Stimulated activated naive CD8-positive, alpha-beta T cell treated with anti-CD3 and anti-CD28 coated beads, Interleukin-15, Interleukin-2, amounts not matched to agents 100 ng/mL and 50 ng/mL, for 24 hours (primary cell): ENCODE data around the gene TMEM163.
"Not testable (repeated sequence)": the region's sequence is repeated elsewhere in the genome, so short reads cannot be mapped to it uniquely, and the experiment has no call there.

ENCODE experiments used
- H3K27ac Mint-ChIP-seq: one replicate; pipeline ENCODE4 v1.8.0; 2021; ENCODE audit warnings: mild to moderate bottlenecking, mixed read lengths
- H3K27me3 Mint-ChIP-seq: one replicate; pipeline ENCODE4 v1.8.0; 2021; ENCODE audit warnings: mixed read lengths
- H3K36me3 Mint-ChIP-seq: one replicate; pipeline ENCODE4 v1.8.0; 2021; ENCODE audit warnings: low read depth, mixed read lengths
- H3K4me1 Mint-ChIP-seq: one replicate; pipeline ENCODE4 v1.8.0; 2021; ENCODE audit warnings: low read depth, mixed read lengths
- H3K4me3 Mint-ChIP-seq: one replicate; pipeline ENCODE4 v1.8.0; 2021; ENCODE audit warnings: mild to moderate bottlenecking, mixed read lengths
- H3K9me3 Mint-ChIP-seq: one replicate; pipeline ENCODE4 v1.8.0; 2021; ENCODE audit warnings: mixed read lengths

Gene TMEM163

DNA sequence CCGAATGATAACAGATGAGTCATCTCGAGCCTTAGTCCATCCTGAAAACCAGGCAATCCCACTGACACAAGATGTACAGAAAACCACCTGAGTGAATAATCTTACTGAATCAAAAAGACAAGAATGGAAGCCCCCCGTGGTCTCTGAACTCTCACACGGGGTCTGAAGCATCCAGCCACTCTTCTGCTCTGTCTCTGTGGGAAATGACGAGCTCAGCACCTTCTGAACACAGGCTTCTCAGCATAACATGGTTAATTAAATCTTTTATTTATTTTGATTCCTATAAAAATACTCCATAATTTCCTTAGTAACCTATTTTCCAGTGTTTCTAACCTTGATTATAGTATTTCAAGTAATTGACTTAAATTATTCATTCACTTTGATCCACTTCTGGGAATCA, 203.7 kb downstream of the TMEM163 start:
- H3K36me3 Mint-ChIP-seq, result no peaks in the 10 kb centered on the region
- H3K27ac Mint-ChIP-seq, result no peak overlapping the region
- no peaks in the 10 kb centered on the region for H3K4me1 Mint-ChIP-seq
- H3K4me3 Mint-ChIP-seq, result no peak overlapping the region
- H3K27me3 Mint-ChIP-seq, result no peaks in the 10 kb centered on the region
- H3K9me3 Mint-ChIP-seq, result no peaks in the 10 kb centered on the region

- H3K27me3 Mint-ChIP-seq, result no peaks in the 10 kb centered on the region
- H3K9me3 Mint-ChIP-seq, result no peaks in the 10 kb centered on the region
- no peaks in the 10 kb centered on the region for H3K36me3 Mint-ChIP-seq
- no peak overlapping the region for H3K27ac Mint-ChIP-seq
- no peak overlapping the region for H3K4me3 Mint-ChIP-seq
- H3K4me1 Mint-ChIP-seq, result no peaks in the 10 kb centered on the region
Measured at GRCh38 chr2:134513465-134513804, 205.4 kb downstream of the TMEM163 start.

- no peaks in the 10 kb centered on the region for H3K4me1 Mint-ChIP-seq
- H3K36me3 Mint-ChIP-seq, result no peaks in the 10 kb centered on the region
- H3K27me3 Mint-ChIP-seq, result no peaks in the 10 kb centered on the region
- H3K27ac Mint-ChIP-seq, result no peak overlapping the region
- H3K9me3 Mint-ChIP-seq, result no peaks in the 10 kb centered on the region
- H3K4me3 Mint-ChIP-seq, result no peak overlapping the region
Measured at GRCh38 chr2:134512734-134513464, 205.9 kb downstream of the TMEM163 start.

GRCh38 chr2:134508391-134508790, 210.4 kb downstream of the TMEM163 start:
- H3K36me3 Mint-ChIP-seq, result no peaks in the 10 kb centered on the region
- H3K4me3 Mint-ChIP-seq, result no peak overlapping the region
- H3K27ac Mint-ChIP-seq, result no peak overlapping the region
- peaks cover 4% of the 10 kb centered on the region for H3K9me3 Mint-ChIP-seq
- H3K27me3 Mint-ChIP-seq, result no peaks in the 10 kb centered on the region
- H3K4me1 Mint-ChIP-seq, result no peaks in the 10 kb centered on the region

DNA sequence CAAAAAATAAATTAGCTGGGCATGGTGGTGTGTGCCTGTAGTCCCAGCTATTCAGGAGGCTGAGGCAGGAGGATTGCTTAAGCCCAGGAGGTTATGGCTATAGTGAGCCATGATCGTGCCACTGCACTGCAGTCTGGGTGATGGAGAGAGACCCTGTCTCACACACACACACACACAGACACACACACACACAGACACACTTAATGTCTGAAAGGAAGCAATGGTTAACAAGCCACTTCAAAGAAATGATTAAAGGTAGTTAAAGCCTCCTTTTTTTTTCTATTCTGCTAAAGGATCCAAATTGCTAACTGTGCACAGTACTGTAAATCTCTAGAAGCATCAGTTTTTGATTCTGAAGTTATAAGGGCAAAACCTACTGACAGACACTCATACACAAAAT, 211.1 kb downstream of the TMEM163 start:
- Mint-ChIP-seq H3K36me3 (no peaks in the 10 kb centered on the region), H3K4me3 (no peak overlapping the region), H3K27ac (no peak overlapping the region), H3K4me1 (no peaks in the 10 kb centered on the region), H3K9me3 (peaks cover 5% of the 10 kb centered on the region), H3K27me3 (no peaks in the 10 kb centered on the region)

GRCh38 chr2:134507159-134507558, 211.6 kb downstream of the TMEM163 start:
- not testable (repeated sequence) for H3K9me3 Mint-ChIP-seq, H3K36me3 Mint-ChIP-seq, H3K4me1 Mint-ChIP-seq, H3K4me3 Mint-ChIP-seq, H3K27me3 Mint-ChIP-seq, H3K27ac Mint-ChIP-seq

DNA sequence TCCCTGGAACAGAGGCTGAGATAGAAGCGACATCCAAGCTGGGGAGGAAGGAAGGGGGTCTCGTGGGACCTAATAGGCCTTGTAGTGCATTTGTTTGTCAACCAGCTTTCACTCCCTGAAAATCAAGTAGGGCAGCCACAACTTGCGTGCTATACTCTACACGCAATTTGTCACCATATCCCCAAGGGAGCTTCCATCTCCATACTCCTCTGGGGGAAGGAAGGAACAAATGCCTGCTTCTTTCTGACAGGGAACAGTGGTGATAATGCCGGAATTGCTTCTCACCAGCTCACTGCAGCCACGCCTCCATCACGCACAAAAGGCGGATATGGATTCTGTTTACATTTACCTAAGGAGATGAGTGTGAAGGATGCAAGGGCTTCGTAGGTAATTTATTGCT, 213.4 kb downstream of the TMEM163 start:
- Mint-ChIP-seq H3K9me3 (peaks cover 5% of the 10 kb centered on the region), H3K27ac (no peak overlapping the region), H3K4me3 (no peak overlapping the region), H3K36me3 (no peaks in the 10 kb centered on the region), H3K4me1 (no peaks in the 10 kb centered on the region), H3K27me3 (no peaks in the 10 kb centered on the region)

DNA sequence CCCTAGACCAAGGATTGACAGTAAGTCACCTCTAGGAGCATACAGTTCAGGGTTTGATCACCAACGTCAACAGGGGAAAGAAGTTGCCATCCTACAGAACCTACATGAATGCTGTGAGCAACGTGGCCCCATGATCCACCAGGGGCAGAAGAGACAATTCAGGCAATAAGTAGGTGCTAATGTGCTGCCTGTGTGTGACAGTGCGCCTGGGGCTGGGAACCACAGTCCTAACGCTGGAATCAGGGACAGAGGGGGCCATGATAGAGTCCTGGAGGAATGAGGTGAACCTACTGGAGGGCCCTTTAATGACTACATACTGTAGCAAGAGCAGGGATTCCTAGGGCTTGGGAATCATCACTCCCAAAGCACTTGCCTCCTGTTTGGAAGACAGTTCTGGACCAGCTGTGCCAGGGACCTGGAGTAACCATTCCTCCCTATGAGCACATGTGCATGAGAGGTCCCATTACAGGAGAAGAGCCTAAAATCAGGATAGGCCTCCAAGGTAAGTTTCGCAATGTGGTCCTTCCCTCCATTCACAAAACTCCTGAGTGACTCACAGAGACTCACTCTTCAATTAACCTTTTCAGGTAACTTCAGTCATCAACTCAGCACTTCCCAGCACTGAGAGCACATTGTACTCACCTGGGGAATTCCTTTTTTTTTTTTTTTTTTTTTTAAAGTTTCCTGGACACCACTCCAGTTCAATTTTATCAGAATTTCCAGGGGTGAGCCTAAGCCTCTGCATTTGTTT, 214.0 kb downstream of the TMEM163 start:
- Mint-ChIP-seq H3K27ac (no peak overlapping the region), H3K4me1 (no peaks in the 10 kb centered on the region), H3K9me3 (peaks cover 5% of the 10 kb centered on the region)

GRCh38 chr2:134502104-134502503, 216.7 kb downstream of the TMEM163 start:
- no peaks in the 10 kb centered on the region for H3K4me1 Mint-ChIP-seq
- no peaks in the 10 kb centered on the region for H3K27me3 Mint-ChIP-seq
- no peak overlapping the region for H3K27ac Mint-ChIP-seq
- no peaks in the 10 kb centered on the region for H3K36me3 Mint-ChIP-seq
- H3K9me3 Mint-ChIP-seq, result peaks cover 5% of the 10 kb centered on the region
- H3K4me3 Mint-ChIP-seq, result no peak overlapping the region

More for the DNA sequence above, 214.0 kb downstream of the TMEM163 start:
- Mint-ChIP-seq H3K27me3 (no peaks in the 10 kb centered on the region), H3K4me3 (no peak overlapping the region), H3K36me3 (no peaks in the 10 kb centered on the region)

DNA sequence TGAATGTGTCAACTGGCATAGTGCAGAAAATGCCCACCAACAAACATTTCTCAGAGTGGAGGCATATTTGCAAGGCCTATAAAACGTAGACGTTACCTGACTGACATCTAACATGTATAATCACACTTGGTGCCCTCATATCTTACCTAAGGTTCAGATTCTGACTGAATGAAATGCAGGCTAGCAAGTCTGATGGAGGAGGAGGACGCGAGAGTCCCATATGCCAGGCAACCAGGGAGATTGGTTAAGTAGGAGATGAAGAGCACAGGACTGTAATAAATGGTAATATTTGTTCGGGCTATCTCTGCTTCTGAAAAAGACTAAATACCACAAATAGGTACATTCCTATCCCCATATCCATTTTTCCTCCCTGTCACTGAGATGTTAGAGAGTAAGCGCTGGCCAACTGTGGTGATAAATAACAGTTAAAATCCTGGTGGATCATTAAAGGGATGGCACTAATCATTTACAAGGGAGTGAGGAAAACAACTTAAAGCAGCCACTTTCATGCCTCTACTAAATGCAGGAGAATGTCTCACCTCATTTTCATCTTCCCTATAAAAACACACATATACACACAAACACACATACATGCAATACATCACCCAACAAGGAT, 217.2 kb downstream of the TMEM163 start:
- H3K36me3 Mint-ChIP-seq, result no peaks in the 10 kb centered on the region
- H3K27ac Mint-ChIP-seq, result no peak overlapping the region
- no peaks in the 10 kb centered on the region for H3K27me3 Mint-ChIP-seq
- H3K9me3 Mint-ChIP-seq, result peaks cover 5% of the 10 kb centered on the region
- H3K4me1 Mint-ChIP-seq, result no peaks in the 10 kb centered on the region
- no peak overlapping the region for H3K4me3 Mint-ChIP-seq

DNA sequence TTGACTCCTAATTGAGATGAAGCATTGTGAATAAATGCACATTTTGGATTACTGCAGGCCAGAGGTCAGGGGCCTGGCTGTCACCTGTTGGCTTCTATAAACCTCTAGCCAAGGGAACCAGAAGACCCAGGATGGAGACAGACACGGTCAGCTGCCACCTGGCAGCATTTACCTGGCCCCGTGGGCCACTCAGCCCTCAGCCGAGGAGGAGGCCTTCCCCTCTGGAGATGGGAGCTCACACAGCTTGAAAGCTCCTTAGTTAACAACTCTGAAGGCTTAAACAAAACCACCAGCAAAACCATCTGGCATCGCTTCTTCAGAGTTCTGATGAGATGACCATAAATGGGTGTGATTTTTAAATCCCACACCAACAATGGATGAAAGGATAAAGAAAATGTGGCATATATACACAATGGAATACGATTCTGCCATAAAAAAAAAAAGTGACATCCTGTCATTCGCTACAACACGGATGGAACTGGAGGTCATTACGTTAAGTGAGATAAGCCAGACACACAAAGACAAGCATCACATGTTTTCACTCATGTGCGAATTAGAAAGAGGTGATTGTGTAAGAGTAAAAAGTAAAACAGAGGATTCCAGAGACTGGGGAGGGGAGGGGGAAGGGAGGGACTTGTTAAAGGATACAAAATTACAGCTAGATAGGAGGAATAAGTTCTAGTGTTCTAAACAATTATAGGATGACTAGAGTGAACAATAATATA, 218.4 kb downstream of the TMEM163 start:
- Mint-ChIP-seq H3K36me3 (no peaks in the 10 kb centered on the region), H3K27me3 (no peaks in the 10 kb centered on the region), H3K4me3 (no peak overlapping the region), H3K27ac (no peak overlapping the region), H3K4me1 (no peaks in the 10 kb centered on the region), H3K9me3 (peaks cover 5% of the 10 kb centered on the region)

GRCh38 chr2:134499307-134499926, 219.4 kb downstream of the TMEM163 start:
- Mint-ChIP-seq H3K4me1 (no peaks in the 10 kb centered on the region), H3K27me3 (no peaks in the 10 kb centered on the region), H3K4me3 (no peak overlapping the region), H3K9me3 (peaks cover 5% of the 10 kb centered on the region), H3K36me3 (no peaks in the 10 kb centered on the region), H3K27ac (no peak overlapping the region)

- no peaks in the 10 kb centered on the region for H3K4me1 Mint-ChIP-seq
- H3K4me3 Mint-ChIP-seq, result no peak overlapping the region
- H3K27me3 Mint-ChIP-seq, result no peaks in the 10 kb centered on the region
- H3K9me3 Mint-ChIP-seq, result peaks cover 4% of the 10 kb centered on the region
- no peaks in the 10 kb centered on the region for H3K36me3 Mint-ChIP-seq
- H3K27ac Mint-ChIP-seq, result no peak overlapping the region
Measured at GRCh38 chr2:134498654-134499053, 220.1 kb downstream of the TMEM163 start.

DNA sequence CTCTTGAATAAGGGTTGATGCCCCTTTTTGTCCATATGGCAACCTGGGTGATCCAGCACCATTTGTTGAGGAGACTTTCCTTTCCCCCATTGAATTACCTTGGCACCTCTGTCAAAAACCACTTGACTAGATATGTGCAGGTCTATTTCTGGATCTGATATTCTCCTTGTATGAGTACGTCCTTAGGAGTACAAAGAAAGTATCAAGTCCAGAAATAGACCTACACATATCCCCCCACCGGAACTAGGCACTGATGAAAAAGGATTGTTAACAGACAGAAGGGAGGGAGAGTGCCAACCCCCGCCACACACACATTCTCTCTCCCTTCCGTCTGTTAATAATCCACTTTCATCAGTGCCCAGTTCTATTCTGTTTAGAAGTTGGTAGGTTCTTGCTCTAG, 225.0 kb downstream of the TMEM163 start:
- H3K9me3 Mint-ChIP-seq, result no peaks in the 10 kb centered on the region
- no peak overlapping the region for H3K4me3 Mint-ChIP-seq
- H3K27me3 Mint-ChIP-seq, result peaks cover 3% of the 10 kb centered on the region
- H3K36me3 Mint-ChIP-seq, result no peaks in the 10 kb centered on the region
- H3K4me1 Mint-ChIP-seq, result no peaks in the 10 kb centered on the region
- no peak overlapping the region for H3K27ac Mint-ChIP-seq
